HL-60 (cell line): ENCODE data around the gene PTPRC.

ENCODE experiments used
- DNase-seq, 2 experiments: peaks; one replicate each; pipeline ENCODE4 v3.0.0-alpha.2; 2010 to 2020; ENCODE audit warnings: low read depth in 1 of 2, low spot score in 1 of 2
- H3K27ac ChIP-seq: fragments of 250-450 bp; sonication (Bioruptor Pico); replicated peaks from 2 replicates; pipeline ENCODE4 v1.5.1; 2020; ENCODE audit warnings: mild to moderate bottlenecking, moderate library complexity
- H3K27me3 ChIP-seq: fragments of 250-450 bp; sonication (Bioruptor Pico); 2 replicates; pipeline ENCODE4 v1.5.1; 2021; ENCODE audit warnings: mild to moderate bottlenecking, moderate library complexity; ENCODE audit not compliant: insufficient read depth, poor library complexity, severe bottlenecking
- H3K4me3 ChIP-seq: replicated peaks from 2 replicates; pipeline ENCODE4 v1.5.1; 2011; ENCODE audit warnings: mild to moderate bottlenecking, control low read depth, low read length; ENCODE audit not compliant: insufficient read depth
- GABPA ChIP-seq: IDR thresholded peaks from 2 replicates; pipeline ENCODE4 v1.6.1; 2012; ENCODE audit warnings: low read depth
- POLR2AphosphoS5 ChIP-seq: IDR thresholded peaks from 2 replicates; pipeline ENCODE4 v1.6.1; 2012; ENCODE audit warnings: low read depth
- SPI1 ChIP-seq: IDR thresholded peaks from 2 replicates; pipeline ENCODE4 v1.6.1; 2012; ENCODE audit warnings: low read depth, mild to moderate bottlenecking, borderline replicate concordance
- TF ChIP-seq, protein P1 (sequence below): IDR thresholded peaks from 2 replicates; pipeline ENCODE4 v1.6.1; 2012; ENCODE audit warnings: low read depth; ENCODE audit not compliant: insufficient replicate concordance
- TF ChIP-seq, protein P2 (sequence below): IDR thresholded peaks from one replicate; pipeline ENCODE4 v1.5.1; 2011; ENCODE audit warnings: low read length, control low read depth, inconsistent platforms; ENCODE audit not compliant: insufficient read depth

PTPRC gene

DNA sequence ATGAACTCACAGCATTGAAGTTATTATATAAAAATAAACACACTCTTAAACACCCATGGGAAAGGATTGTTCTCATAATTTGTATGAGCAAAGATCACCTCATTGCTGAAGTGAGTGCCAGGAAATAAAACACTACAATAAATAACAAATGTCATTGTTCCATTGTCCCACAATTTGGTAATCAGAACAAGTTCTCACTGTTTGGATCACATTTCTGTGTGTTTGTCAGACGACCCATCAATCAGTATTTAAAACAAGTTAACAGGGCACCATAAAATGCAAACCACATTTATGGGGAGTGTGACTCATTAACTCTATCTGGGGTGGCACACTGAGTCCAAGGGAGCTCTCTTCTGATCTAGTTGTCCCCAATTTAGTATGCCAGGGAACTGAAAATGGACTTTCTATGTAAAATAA, 124.5 kb downstream of the PTPRC start:
- no peak for DNase-seq
- Histone ChIP-seq H3K27me3 (no peaks in the 10 kb centered on the region), H3K27ac (no peak overlapping the region), H3K4me3 (no peak overlapping the region)
- TF ChIP-seq, protein P1, sequence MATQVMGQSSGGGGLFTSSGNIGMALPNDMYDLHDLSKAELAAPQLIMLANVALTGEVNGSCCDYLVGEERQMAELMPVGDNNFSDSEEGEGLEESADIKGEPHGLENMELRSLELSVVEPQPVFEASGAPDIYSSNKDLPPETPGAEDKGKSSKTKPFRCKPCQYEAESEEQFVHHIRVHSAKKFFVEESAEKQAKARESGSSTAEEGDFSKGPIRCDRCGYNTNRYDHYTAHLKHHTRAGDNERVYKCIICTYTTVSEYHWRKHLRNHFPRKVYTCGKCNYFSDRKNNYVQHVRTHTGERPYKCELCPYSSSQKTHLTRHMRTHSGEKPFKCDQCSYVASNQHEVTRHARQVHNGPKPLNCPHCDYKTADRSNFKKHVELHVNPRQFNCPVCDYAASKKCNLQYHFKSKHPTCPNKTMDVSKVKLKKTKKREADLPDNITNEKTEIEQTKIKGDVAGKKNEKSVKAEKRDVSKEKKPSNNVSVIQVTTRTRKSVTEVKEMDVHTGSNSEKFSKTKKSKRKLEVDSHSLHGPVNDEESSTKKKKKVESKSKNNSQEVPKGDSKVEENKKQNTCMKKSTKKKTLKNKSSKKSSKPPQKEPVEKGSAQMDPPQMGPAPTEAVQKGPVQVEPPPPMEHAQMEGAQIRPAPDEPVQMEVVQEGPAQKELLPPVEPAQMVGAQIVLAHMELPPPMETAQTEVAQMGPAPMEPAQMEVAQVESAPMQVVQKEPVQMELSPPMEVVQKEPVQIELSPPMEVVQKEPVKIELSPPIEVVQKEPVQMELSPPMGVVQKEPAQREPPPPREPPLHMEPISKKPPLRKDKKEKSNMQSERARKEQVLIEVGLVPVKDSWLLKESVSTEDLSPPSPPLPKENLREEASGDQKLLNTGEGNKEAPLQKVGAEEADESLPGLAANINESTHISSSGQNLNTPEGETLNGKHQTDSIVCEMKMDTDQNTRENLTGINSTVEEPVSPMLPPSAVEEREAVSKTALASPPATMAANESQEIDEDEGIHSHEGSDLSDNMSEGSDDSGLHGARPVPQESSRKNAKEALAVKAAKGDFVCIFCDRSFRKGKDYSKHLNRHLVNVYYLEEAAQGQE, result no peak
- TF ChIP-seq POLR2AphosphoS5 (no peak), SPI1 (no peak), GABPA (no peak)
- TF ChIP-seq, protein P2, sequence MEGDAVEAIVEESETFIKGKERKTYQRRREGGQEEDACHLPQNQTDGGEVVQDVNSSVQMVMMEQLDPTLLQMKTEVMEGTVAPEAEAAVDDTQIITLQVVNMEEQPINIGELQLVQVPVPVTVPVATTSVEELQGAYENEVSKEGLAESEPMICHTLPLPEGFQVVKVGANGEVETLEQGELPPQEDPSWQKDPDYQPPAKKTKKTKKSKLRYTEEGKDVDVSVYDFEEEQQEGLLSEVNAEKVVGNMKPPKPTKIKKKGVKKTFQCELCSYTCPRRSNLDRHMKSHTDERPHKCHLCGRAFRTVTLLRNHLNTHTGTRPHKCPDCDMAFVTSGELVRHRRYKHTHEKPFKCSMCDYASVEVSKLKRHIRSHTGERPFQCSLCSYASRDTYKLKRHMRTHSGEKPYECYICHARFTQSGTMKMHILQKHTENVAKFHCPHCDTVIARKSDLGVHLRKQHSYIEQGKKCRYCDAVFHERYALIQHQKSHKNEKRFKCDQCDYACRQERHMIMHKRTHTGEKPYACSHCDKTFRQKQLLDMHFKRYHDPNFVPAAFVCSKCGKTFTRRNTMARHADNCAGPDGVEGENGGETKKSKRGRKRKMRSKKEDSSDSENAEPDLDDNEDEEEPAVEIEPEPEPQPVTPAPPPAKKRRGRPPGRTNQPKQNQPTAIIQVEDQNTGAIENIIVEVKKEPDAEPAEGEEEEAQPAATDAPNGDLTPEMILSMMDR, result no peak

DNA sequence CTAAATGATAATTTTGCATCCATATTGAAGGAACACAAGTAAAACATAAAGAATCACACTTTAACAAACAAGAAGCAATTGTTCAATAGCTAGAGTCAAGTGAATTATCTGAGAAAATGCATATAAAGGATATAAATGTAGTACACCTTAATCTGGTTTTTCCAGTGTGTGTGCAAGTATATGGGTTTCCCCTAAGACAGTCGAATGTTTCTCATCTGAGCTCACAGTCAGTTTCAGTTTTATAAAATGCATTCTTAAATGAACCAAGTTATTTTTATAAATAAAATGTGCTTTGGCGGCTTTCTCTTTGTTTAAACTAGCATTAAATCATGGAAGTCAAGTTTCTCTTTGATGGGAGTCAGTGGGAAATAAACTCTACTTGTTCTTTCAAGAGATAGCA, 125.9 kb downstream of the PTPRC start:
- no peak overlapping the region for H3K4me3 ChIP-seq
- no peak for TF ChIP-seq POLR2AphosphoS5
- no peak for TF ChIP-seq SPI1
- TF ChIP-seq, protein P1, result no peak

DNA sequence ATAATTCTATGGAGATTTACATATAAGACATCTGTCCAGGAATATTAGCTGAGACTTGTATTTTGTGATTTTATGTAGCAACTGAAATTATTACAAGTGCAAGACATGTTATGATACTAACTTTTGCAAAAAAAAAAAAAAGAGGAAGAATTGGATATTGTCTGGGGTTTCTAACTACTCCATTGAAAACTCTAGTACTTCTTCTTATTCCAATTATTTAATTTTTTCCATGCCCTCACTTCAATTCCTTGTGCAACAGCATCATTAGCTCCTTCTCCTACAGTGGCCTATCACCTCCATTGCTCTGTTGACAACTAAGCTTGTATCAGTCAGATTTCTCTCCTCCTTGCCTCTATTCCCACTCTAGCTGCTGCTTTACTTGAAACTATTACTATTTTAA, 126.6 kb downstream of the PTPRC start:
- no peak for DNase-seq
- TF ChIP-seq GABPA, result no peak
- Histone ChIP-seq H3K27ac (no peak overlapping the region), H3K4me3 (no peak overlapping the region), H3K27me3 (no peaks in the 10 kb centered on the region)

More for the DNA sequence above, 125.9 kb downstream of the PTPRC start:
- DNase-seq, result no peak
- Histone ChIP-seq H3K27ac (no peak overlapping the region), H3K27me3 (no peaks in the 10 kb centered on the region)

DNA sequence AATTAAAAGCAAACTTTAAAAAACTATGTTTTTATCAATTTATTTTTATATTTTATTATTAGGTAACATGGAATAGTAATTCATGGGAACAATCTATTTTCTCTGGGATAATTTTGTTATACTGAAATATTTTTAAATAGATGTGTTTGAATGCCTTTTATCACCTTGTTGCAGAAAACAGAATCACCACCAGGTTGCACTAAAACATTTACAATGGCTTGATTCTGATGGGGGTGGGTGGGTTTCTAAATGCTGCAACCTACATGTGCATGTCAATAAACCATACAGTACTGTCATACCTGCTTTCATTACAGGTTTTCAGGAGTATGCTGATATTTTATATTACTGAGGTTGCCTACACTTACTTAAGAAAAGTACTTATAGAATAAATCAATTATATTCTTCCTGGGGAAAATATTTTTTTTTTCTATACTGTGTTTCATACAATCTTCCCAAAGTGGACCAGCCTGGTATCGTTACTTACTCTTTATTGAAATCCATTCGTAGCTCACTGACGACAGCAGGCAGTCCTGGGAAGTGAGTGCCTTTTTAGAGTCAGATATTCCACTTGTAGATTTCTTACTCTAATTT, 132.8 kb downstream of the PTPRC start:
- DNase-seq, result peak in 1 of 2 experiments; percentile 47
- Histone ChIP-seq H3K27ac (no peak overlapping the region), H3K27me3 (no peaks in the 10 kb centered on the region), H3K4me3 (no peak overlapping the region)
- TF ChIP-seq GABPA (no peak), SPI1 (no peak), POLR2AphosphoS5 (no peak)
- TF ChIP-seq, protein P1, result no peak
- TF ChIP-seq, protein P2, result peak; percentile 2
